K562 (cell line): ENCODE results near the gene ACE. TPM values are rescaled to one million over a fixed set of nuclear protein-coding genes. Genes with fewer than 3 reads are reported as not detected.

ENCODE experiments used
- ATAC-seq: fragments of 200-7000 bp; cut with Tn5 transposase; 3 replicates; pipeline ENCODE4 v1.9.1; 2020; ENCODE audit warnings: moderate library complexity
- BruUV-seq: library from RNA; stranded (reverse); fragments of 400-500 nt; replicated peaks from 2 replicates; lab custom pipeline; 2021; lab: Mats Ljungman, UMichigan
- CTCF ChIA-PET: fragments of 300-600 bp; formaldehyde crosslinking; extraction: SDS; loops from one replicate; lab custom pipeline; 2021; ENCODE audit warnings: low intra/inter-chr PET ratio; lab: Yijun Ruan, JAX
- POLR2A ChIA-PET: fragments of 300-600, 350-650 bp; sonication (Branson Sonifier 250); formaldehyde crosslinking; extraction: SDS; loops from one replicate; lab custom pipeline; 2021; ENCODE audit warnings: antibody characterized with exemption, inconsistent platforms; lab: Yijun Ruan, JAX
- DNase-seq, 4 experiments: peaks; one replicate each; pipeline versions ENCODE4 v3.0.0 to v3.0.0-alpha.2; 2011 to 2018; ENCODE audit warnings: low spot score in 3 of 4, mixed read lengths in 3 of 4; ENCODE audit errors: extremely low read depth in 1 of 4
- FAIRE-seq: peaks from 2 replicates; lab custom pipeline; 2011; peaks lifted over from hg19 to GRCh38; lab: Jason Lieb, UNC
- H2AFZ ChIP-seq: 2 replicates; pipeline ENCODE4 v1.6.0; 2011; ENCODE audit warnings: low read depth, low read length, control low read depth, inconsistent platforms
- H3K27ac ChIP-seq: fragments of 200-600 bp; 3 replicates; pipeline ENCODE4 v1.8.0; 2011; ENCODE audit warnings: low read depth, mild to moderate bottlenecking, control low read depth, inconsistent platforms, low read length, moderate library complexity, mixed read lengths; ENCODE audit errors: extremely low read depth
- H3K27me3 ChIP-seq, 2 experiments: fragments of 300-600 bp in 1 of 2; 2 replicates in 1 of 2; 3 replicates in 1 of 2; pipeline versions ENCODE4 v1.6.0 to v1.8.0; 2011; ENCODE audit warnings: inconsistent platforms in 2 of 2, low read length in 2 of 2, mild to moderate bottlenecking in 1 of 2, mixed read lengths in 1 of 2, moderate library complexity in 1 of 2; ENCODE audit not compliant: control insufficient read depth in 2 of 2, insufficient read depth in 2 of 2
- H3K36me3 ChIP-seq: fragments of 300-600 bp; 3 replicates; pipeline ENCODE4 v1.8.0; 2011; ENCODE audit warnings: mild to moderate bottlenecking, low read length, inconsistent platforms; ENCODE audit not compliant: control insufficient read depth, insufficient read depth
- H3K4me1 ChIP-seq, 2 experiments: fragments of 200-600 bp in 1 of 2; replicated peaks in 1 of 2; 2 replicates in 1 of 2; 3 replicates in 1 of 2; pipeline versions ENCODE4 v1.5.1 to v1.8.0; 2011; ENCODE audit warnings: inconsistent platforms in 2 of 2, low read length in 2 of 2, mild to moderate bottlenecking in 1 of 2, mixed read lengths in 1 of 2, moderate library complexity in 1 of 2; ENCODE audit not compliant: control insufficient read depth in 2 of 2, insufficient read depth in 2 of 2
- H3K4me2 ChIP-seq: 2 replicates; pipeline ENCODE4 v1.6.1; 2011; ENCODE audit warnings: low read length, control low read depth, inconsistent platforms, mixed read lengths; ENCODE audit not compliant: insufficient read depth
- H3K4me3 ChIP-seq: fragments of 200-600 bp; sonication (generic), shearing (Covaris generic); 2 replicates; pipeline ENCODE4 v1.5.1; 2016; ENCODE audit warnings: control low read depth, inconsistent platforms
- H3K79me2 ChIP-seq: fragments of 200-600 bp; 3 replicates; pipeline ENCODE4 v1.8.0; 2011; ENCODE audit warnings: low read length, inconsistent platforms; ENCODE audit not compliant: control insufficient read depth, insufficient read depth
- H3K9ac ChIP-seq, 2 experiments: 2 replicates each; pipeline versions ENCODE4 v1.6.0 to v1.6.1; 2011; ENCODE audit warnings: low read depth in 2 of 2, low read length in 2 of 2, control low read depth in 1 of 2, inconsistent platforms in 1 of 2, mild to moderate bottlenecking in 1 of 2, mixed read lengths in 1 of 2; ENCODE audit not compliant: insufficient read depth in 1 of 2
- H3K9me1 ChIP-seq: one replicate; pipeline ENCODE4 v1.6.0; 2011; ENCODE audit warnings: inconsistent platforms, mild to moderate bottlenecking, low read length, moderate library complexity; ENCODE audit not compliant: control insufficient read depth, insufficient read depth
- H3K9me3 ChIP-seq: replicated peaks from 2 replicates; pipeline ENCODE4 v1.5.1; 2011; ENCODE audit warnings: low read depth, low read length, inconsistent platforms; ENCODE audit not compliant: control insufficient read depth, insufficient read depth
- H4K20me1 ChIP-seq: replicated peaks from 2 replicates; pipeline ENCODE4 v1.6.1; 2011; ENCODE audit warnings: low read length, inconsistent platforms, mixed read lengths; ENCODE audit not compliant: control insufficient read depth, insufficient read depth
- BRD9 ChIP-seq: fragments of 450-650 bp; IDR thresholded peaks from 2 replicates; pipeline ENCODE4 v1.6.1; 2018; ENCODE audit warnings: low read depth; ENCODE audit not compliant: partially characterized antibody
- CBX3 ChIP-seq, 2 experiments: IDR thresholded peaks; 1 replicate in 1 of 2; 2 replicates in 1 of 2; pipeline ENCODE4 v1.6.1; 2012; ENCODE audit warnings: inconsistent platforms in 2 of 2, low read length in 2 of 2, borderline replicate concordance in 1 of 2, control low read depth in 1 of 2
- IRF2 ChIP-seq: sonication (generic); formaldehyde crosslinking; IDR thresholded peaks from 2 replicates; pipeline ENCODE4 v1.8.1; 2022; ENCODE audit warnings: mild to moderate bottlenecking, missing genetic modification reagents
- NR2C2 ChIP-seq, 2 experiments: fragments of 200-800 bp in 1 of 2; sonication (Bioruptor generic) in 1 of 2; sonication (generic) in 1 of 2; formaldehyde crosslinking in 1 of 2; IDR thresholded peaks; 2 replicates each; pipeline versions ENCODE4 v1.6.1 to v1.8.0; 2016 to 2022; ENCODE audit warnings: mild to moderate bottlenecking in 1 of 2, missing compliant biosample characterization in 1 of 2, missing genetic modification characterization in 1 of 2, missing genetic modification reagents in 1 of 2
- RBM39 ChIP-seq: fragments of 200-400 bp; formaldehyde crosslinking; optimal IDR thresholded peaks from 2 replicates; pipeline ENCODE3; 2018; ENCODE audit warnings: low read depth, low read length
- SMARCA5 ChIP-seq: fragments of 450-650 bp; IDR thresholded peaks from 2 replicates; pipeline ENCODE4 v1.6.1; 2016
- ZBTB40 ChIP-seq, 2 experiments: fragments of 450-650 bp in 1 of 2; sonication (generic) in 1 of 2; formaldehyde crosslinking in 1 of 2; IDR thresholded peaks; 2 replicates each; pipeline versions ENCODE4 v1.7.1 to v1.9.0; 2016 to 2022; ENCODE audit warnings: inconsistent platforms in 1 of 2, mild to moderate bottlenecking in 1 of 2, missing genetic modification reagents in 1 of 2
- ZFP30 ChIP-seq: fragments of 250-450 bp; sonication (Bioruptor Pico); IDR thresholded peaks from 2 replicates; pipeline ENCODE4 v1.8.0; 2022; ENCODE audit warnings: moderate library complexity, mild to moderate bottlenecking, inconsistent platforms, borderline replicate concordance
- ZNF165 ChIP-seq: fragments of 250-450 bp; sonication (Bioruptor Pico); IDR thresholded peaks from 2 replicates; pipeline ENCODE4 v1.4.0; 2020; ENCODE audit warnings: borderline replicate concordance
- ZNF324 ChIP-seq: fragments of 250-450 bp; sonication (Bioruptor Pico); IDR thresholded peaks from 2 replicates; pipeline ENCODE4 v1.4.0; 2020; ENCODE audit warnings: mild to moderate bottlenecking
- ZNF398 ChIP-seq: fragments of 250-450 bp; sonication (Bioruptor Pico); IDR thresholded peaks from 2 replicates; pipeline ENCODE4 v1.8.0; 2021; ENCODE audit warnings: moderate library complexity, mild to moderate bottlenecking, inconsistent platforms
- ZNF507 ChIP-seq: conservative IDR thresholded peaks from 2 replicates; pipeline ENCODE4 v1.6.1; 2017; ENCODE audit warnings: missing genetic modification characterization, missing compliant biosample characterization
- WGBS: fragments of 100-300 bp; shearing (Covaris generic); methylation state at CpG from one replicate; pipeline ENCODE4 v1.1.6; 2016; ENCODE audit warnings: low coverage, mixed read lengths; ENCODE audit not compliant: insufficient coverage; ENCODE audit errors: missing lambda C conversion rate; 5-methylcytosine and 5-hydroxymethylcytosine counted together
- in situ Hi-C: fragments of 300-500 bp; cut with MboI; formaldehyde crosslinking; loops from 4 replicates; pipeline ENCODE4 v1.15.0; 2018; ENCODE audit warnings: inconsistent platforms, mixed read lengths
- intact Hi-C: fragments of 100-400 bp; cut with micrococcal nuclease; formaldehyde crosslinking; loops from 2 replicates; pipeline ENCODE4 v1.14.2; 2022
- polyA plus RNA-seq, 8 experiments: library from polyadenylated mRNA; depleted of rRNA in 4 of 8; stranded (reverse) in 5 of 8; unstranded in 3 of 8; fragments of >200 nt; fragmentation: Nextera tagmentation in 2 of 8; fragmentation: Illumina TruSeq in 1 of 8; extraction: Ambion mirVana in 2 of 8; extraction: Trizol in 1 of 8; gene quantifications; 2 replicates each; pipeline versions ENCODE4 v1.2.1 to v1.2.3, GENCODE V29; 2011 to 2014; ENCODE audit warnings: inconsistent platforms in 1 of 8, missing spikeins in 1 of 8
- total RNA-seq, 7 experiments: library from RNA; depleted of rRNA in 6 of 7; stranded (reverse); fragments of >200 nt in 6 of 7; fragmentation: Illumina TruSeq in 2 of 7; extraction: Trizol in 2 of 7; gene quantifications; 2 replicates each; pipeline versions ENCODE4 v1.2.1 to v1.2.3, GENCODE V29; 2011 to 2021; ENCODE audit warnings: low replicate concordance in 1 of 7

The ACE gene
- total and polyA plus RNA-seq, 9 of the 15 experiments (the other 6 are each of a cell fraction or from before 2014, with no cell fraction given) = 0.07 to 2.5 (median 0.47) TPM; not detected in 1

DNA sequence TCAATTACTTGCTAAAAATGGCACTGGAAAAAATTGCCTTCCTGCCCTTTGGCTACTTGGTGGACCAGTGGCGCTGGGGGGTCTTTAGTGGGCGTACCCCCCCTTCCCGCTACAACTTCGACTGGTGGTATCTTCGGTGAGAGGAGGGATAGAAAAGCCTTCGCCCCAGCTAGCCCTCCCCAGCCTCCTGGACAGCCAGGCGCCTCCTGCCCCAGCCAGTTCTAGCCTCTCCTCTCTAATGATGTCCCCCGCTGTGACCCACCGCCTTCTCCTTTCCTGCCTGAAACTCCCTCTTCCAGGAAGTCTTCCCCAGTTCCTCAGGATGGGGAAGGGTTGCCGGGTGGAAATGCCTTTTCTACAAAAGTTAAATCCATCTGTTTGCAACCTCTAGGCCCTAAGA lies 6.2 kb downstream of the ACE start:
- H3K9me3 ChIP-seq = no peaks in the 10 kb centered on the region
- no peaks in the 10 kb centered on the region for H3K9me1 ChIP-seq
- in situ Hi-C loops (no loop called here), intact Hi-C loops (loop anchor here (5.0 kb wide), 1 partner anchor 129 kb away; no protein-coding TSS in a partner anchor)
- no peak for ATAC-seq
- H2AFZ ChIP-seq = no peak overlapping the region
- no peaks in the 10 kb centered on the region for H3K36me3 ChIP-seq
- H3K9ac ChIP-seq = no peak overlapping the region
- no peaks in the 10 kb centered on the region for H4K20me1 ChIP-seq
- CTCF ChIA-PET = no interaction called here
- H3K79me2 ChIP-seq = no peaks in the 10 kb centered on the region
- POLR2A ChIA-PET = no interaction called here
- H3K27me3 ChIP-seq = peaks cover 0 to 6% of the 10 kb centered on the region in 2 experiments; a peak in 1 of 5 replicates
- WGBS = 16% methylated on average over 9 of the region's 10 CpGs
- H3K4me2 ChIP-seq = no peak overlapping the region
- peaks cover 3 to 35% of the 10 kb centered on the region in 2 experiments; a peak in 3 of 5 replicates for H3K4me1 ChIP-seq
- no TSS peak for BruUV-seq
- FAIRE-seq = no peak
- H3K27ac ChIP-seq = no peak overlapping the region
- DNase-seq = no peak
- H3K4me3 ChIP-seq = no peak overlapping the region
- TF ChIP-seq ZBTB40 (IDR thresholded peaks at IDR 0.05) = no peak
- TF ChIP-seq ZBTB40 (CRISPR knock-in tag; IDR thresholded peaks at IDR 0.05) = no peak
- no peak for TF ChIP-seq NR2C2 (CRISPR knock-in tag; IDR thresholded peaks at IDR 0.05)
- TF ChIP-seq NR2C2 (tag; IDR thresholded peaks at IDR 0.05) = no peak
- no peak for TF ChIP-seq SMARCA5
- TF ChIP-seq ZNF324 (CRISPR knock-in tag) = no peak
- TF ChIP-seq IRF2 = no peak
- no peak for TF ChIP-seq ZNF398 (CRISPR knock-in tag)
- no peak for TF ChIP-seq ZNF165 (CRISPR knock-in tag)
- TF ChIP-seq CBX3 (IDR thresholded peaks at IDR 0.05; ENCODE audit: borderline replicate concordance in 1 of 2, low read length in 2 of 2) = no peak
- TF ChIP-seq ZNF507 (tag) = no peak
- no peak for TF ChIP-seq RBM39
- TF ChIP-seq ZFP30 (CRISPR knock-in tag) = no peak
- no peak for TF ChIP-seq BRD9
